Activated CD4-positive, alpha-beta T cell treated with anti-CD3 and anti-CD28 coated beads, Interleukin-2, amount 50 U/mL, for 1 hour (primary cell): Measurements from ENCODE around the gene MIA3.

ENCODE experiments used
- DNase-seq: peaks from one replicate; pipeline ENCODE4 v3.0.0-alpha.2; 2020

MIA3 gene

DNA sequence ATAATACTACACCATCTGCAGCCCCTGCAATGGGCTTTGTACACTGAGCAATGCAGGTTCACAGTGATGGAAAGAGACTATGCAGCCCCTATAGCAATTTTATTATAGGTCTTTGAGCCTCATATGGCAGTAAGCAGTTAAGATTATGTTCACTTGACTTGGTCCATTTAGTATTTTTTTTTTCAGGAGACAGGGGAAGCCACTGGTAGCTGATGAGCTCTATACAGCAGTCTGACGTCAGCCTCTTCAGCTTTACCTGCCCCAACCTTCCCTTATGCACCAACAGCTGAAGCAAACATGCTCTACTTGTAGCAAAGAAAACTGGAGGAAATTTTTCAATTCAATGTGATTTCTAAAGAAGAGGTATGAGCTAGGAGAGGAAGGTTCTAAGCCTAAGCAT, 62.2 kb downstream of the MIA3 start:
- DNase-seq, result no peak

DNA sequence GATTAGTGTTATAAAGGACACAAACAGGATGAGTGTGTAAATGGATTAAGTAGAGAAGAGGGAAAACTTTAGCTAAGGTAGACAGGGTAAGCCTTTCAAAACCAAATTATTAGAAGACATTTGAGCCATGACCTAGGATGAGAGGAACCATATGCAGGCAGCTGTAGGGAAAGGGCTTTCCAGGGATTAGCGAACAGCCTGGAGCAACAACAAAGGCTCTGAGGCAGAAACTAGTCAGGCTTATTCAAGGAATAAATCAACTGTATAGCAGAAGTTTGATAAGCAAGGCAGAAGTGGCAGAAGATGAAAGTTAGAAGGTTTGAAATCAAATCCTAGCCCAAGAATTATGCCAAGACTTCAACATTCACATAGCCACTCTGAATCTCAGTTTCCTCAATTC, 73.1 kb downstream of the MIA3 start:
- no peak for DNase-seq

DNA sequence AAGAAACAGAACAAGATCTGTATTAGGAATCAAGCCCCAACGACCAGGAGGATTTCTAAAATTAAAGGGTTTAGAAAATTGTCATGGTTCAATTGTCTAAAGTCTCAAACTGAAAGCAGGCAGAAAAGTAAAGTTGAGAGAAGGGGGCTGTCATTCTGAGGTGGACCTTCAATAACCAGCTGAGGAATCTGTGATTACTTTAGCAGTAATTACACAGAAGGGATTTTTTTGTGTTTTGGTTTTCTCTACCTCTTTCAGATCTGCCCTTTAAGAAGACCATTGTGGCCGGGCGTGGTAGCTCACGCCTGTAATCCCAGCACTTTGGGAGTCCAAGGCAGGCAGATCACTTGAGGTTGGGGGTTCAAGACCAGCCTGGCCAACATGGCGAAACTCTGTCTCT, 77.0 kb downstream of the MIA3 start:
- no peak for DNase-seq

DNA sequence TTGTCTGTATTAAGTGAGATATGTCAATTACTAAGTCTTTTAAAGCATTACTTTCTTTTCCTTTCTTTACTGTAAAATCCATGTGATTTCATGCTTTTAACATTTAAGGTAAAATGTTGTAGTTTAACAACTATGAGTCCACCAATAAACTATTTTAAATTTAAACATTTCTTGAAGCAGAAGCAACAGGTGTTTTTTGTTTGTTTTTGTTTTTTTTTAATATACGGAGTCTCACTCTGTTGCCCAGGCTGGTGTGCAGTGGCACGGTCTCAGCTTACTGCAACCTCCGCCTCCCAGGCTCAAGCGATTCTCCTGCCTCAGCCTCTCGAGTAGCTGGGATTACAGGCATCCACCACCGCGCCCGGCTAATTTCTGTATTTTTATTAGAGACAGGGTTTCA, 78.8 kb downstream of the MIA3 start:
- no peak for DNase-seq

DNA sequence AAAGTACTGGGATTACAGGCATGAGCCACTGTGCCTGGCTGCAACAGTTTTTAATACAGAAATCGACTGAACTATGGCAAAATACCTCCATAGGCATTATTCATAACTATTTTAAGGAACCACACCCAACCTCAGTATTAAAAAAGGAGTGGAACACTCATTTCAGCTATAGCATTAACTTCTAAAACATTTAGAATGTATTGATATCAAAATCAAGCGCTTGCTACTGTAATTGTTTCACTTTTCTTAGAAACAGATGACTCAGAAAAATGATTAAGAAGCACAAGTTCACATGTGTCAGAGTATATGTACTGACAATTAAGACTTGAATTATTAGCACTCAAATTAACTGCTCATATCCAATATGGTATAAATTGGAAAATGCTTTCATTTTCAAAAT, 79.3 kb downstream of the MIA3 start:
- DNase-seq, result no peak

DNA sequence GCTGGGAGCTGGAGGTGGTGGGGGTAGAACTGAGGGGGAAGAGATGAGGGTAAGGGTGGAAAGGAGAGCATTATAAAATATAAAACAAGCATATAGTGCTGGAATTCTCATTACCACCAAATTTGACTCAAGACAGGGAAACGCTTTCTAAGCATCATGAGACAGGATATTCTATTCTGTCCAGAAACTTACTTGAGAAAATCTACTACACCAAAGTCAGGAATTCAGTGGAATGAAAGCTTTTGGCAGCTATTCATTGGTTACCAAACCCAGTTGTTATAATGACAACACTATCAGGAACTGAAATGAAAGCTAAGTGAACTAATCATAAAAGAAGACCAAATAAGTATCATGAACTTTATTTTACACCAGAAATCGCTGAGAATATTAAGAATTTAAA, 79.9 kb downstream of the MIA3 start:
- DNase-seq, result no peak

DNA sequence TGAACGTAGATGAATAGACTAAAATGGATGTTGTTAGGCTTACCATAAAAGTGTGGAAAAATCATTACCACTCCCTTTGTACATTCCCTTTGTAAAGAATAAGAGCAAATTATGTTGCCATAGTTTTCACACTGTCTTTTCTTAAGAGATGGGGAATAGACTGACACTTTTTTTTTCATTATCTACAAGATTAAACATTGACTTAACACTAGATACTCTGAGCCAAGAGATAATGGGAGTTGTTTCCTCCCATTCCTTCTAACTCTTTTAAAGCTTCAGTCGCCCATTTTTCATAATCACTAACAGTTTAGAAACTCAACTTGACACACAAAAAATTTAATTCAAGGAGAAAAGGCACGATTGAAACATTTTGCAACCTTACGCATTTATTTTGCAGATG, 84.3 kb downstream of the MIA3 start:
- DNase-seq, result no peak

DNA sequence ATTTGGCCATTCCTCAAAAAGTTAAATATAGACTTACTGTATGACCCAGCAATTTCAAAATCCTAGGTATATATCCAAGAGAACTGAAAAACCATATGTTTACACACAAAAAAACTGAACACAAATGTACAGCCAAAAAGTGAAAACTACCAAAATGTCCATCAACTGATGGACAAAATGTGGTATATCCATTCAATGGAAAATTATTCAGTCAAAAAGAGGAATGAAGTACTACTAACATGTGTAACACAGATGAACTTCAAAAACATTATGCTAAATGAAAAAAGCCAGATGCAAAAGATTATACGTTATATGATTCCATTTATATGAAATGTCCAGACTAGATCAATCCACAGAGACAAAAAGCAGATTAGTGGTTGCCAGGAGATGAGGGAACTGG, 86.4 kb downstream of the MIA3 start:
- no peak for DNase-seq

DNA sequence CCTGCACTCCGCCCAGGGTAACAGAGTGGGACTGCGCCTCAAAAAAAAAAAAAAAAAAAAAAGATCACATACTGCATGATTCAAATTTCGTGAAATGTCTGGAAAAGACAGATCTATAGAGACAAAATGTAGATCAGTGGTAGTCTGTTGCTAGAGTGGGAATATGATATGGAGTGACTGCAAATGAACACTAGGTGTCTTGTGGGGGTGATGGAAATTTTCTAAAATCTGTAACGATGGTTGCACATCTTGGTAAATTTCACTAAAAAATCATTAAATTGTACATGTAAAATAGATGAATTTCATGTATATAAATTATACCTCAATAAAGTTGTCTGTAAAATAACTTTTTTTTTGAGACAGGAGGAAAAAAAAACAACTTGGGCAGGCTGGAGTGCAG, 88.9 kb downstream of the MIA3 start:
- no peak for DNase-seq

DNA sequence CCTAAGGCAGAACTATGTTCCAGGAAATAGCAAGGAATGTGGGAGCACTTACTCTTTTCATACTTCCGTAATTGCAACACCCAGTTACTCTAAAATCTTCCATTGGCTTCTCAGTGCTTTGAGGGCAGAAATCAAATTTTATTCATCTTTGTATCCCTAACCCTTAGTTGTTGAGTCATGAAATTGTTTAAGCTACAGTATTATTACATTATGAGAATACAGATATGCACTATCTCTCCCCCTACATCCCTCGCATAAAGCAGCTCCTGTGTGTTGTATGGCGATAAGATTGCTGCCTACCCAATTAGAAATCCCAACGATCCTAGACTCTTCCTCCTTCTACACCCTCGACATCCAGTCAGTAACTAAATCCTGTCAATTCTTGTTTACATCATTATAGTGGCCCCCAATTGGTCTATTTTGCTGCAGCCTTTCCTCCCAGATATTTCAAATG, 91.8 kb downstream of the MIA3 start:
- no peak for DNase-seq

DNA sequence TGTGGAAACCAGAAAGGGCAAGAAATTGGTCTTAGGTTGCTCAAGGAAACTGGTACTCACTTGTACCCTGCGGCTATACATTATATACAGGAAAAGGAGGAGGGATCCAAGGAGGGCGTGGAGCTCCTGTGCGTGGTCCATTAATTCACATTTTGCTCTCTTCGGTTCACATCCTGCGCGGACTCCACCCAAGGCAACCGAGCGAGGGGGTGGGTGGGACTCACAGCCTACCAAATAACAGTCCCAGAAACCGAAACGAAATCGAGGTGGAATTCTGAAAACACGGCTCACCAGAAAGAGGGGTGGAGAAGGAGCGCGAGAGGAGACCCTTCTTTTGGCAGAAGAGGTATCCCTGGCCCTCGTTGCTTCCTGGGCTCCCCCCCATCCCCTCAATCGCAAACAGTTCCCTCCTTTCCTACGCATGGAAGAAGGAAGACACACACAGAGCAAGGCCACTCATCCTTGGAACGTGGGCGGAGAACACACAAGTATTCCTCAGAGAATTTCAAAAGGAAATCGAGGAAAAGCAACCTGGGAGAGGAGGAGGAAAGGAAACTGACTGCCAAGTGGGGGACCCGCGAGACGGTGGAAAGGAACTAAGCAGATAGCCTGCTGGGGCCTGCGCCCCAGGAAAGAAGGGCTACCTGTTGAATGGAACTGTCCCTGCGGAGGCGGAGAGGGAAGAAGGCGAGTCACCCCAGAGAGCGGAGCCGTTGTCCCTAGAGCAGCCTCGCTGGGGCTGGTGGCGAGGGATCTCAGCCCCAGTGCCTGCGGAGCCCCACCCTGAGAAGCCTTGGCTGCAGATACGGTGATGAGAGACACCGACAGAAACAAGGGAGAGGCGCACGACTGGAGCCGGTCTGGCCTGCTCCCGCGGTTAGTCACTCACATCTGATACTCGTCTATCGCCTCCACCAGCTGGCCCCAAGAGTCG, 93.7 kb downstream of the MIA3 start:
- DNase-seq, result peak; percentile 54

DNA sequence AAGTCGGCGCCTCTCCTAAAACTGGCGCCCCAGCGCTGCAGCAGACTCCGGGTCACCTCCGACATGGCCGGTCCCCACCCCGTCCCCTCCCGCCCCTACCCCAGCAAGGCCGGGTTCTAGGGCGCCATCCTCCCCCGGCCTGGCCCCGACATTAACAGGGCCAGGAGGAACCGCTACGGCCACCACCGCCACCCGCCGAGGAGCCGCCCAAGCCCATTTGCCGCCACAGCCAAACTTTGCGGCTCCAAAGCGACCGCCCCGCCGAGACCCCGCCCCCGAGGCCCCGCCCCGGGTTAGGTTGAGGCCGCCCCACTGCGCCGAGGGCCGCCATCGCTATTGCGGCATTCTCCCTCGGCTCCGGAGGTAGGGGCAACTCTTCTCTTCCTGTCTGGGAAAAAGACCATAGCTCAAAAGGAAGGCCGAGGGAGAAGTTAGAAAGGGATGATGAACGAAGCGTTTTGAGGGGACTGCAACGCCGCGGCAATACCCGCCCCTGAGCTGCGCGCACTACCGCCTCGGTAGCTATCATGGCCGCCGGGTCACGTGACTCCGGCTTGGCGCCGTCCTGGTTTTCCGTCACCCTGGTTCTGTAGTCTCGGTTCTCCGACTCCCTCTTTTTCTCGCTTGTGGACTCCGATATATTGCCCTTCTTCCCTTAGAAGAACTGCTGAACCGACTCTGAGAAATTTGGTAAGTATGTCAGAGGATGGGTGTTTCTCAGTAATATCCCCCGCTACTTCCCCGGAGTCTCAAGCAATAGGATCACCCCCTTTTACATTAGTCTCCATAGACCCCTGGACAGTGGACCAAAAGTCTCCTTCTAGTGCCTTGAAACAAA, 94.6 kb downstream of the MIA3 start, which contains the start of the genes AIDA and BROX:
Gene AIDA, minus strand, starts transcription at position 239 of the 838 bp plus-strand sequence. Its CDS starts 174 bp downstream, at position 65.
Gene BROX, plus strand, starts transcription at position 312 of the 838 bp plus-strand sequence. CDS start 3,136 bp downstream, outside the sequence.
- peak; percentile 97 for DNase-seq

DNA sequence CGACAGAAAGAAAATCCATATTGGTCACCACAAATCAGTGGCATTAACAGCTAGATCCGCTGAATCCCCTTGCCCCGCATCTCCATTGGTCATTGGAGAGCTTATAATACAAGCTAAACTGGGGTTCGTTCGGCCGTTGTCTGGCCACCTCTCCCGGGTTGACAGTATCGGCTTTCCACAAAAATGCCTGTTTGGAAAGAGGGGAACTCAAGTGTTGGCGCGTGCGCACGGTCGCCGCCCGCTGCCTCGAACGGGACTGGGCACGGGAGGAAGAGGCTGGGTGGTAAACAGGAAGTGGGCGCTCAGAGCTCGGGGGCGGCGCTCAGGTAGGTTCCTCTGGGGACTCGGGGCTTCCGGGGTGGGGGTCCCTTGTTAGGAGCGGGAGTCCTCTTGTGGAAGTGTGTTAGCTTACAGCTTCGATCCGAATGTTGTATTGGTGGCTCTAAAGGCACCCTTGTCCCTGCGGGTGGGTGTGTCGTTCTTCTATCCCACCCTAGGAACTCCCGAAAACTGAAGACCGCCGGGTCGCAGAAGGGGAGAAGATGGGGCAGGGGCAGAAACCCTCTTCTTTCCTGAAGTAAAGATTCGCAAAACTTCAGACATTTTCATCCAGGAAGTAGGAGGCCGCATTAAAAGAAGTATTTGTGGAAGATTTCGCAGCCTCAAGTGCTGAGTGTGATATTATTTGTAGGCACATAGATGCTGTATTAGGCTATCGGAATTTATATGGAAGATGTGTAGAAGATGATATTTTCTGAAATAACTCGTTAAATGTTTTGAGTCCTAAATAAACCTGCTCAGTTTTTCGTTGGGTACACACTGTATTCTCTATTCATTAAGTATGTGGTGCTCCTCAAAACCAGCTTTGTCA, 95.4 kb downstream of the MIA3 start:
- DNase-seq, result peak; percentile 88

DNA sequence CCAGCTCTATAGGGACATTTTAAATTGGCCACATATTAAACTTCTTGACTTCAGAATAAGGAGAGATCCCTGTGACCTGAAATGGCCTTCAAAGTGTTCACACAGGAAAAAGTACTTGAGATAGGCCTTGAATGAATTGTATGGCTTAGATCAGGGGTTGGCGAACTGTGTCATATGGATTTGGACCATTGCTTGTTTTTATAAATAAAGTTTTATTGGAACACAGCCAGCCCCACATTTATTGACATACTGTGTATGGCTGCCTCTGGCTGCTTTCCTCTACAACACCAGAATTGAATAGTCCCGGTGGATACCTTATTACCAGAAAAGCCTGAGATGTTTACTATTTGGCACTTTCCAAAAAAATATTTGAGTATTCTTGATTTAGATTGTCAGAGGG, 98.5 kb downstream of the MIA3 start:
- no peak for DNase-seq
